BE2C (cell line): Measurements from ENCODE around the gene PLPP7.
"Not testable (repeated sequence)": the region's sequence is repeated elsewhere in the genome, so short reads cannot be mapped to it uniquely, and the experiment has no call there.

Experiments used
- DNase-seq: peaks from one replicate; pipeline ENCODE4 v3.0.0-alpha.2; 2020
- H3K27me3 ChIP-seq: fragments of 250-450 bp; sonication (Bioruptor Pico); 2 replicates; pipeline ENCODE4 v1.5.1; 2020; ENCODE audit warnings: mild to moderate bottlenecking
- H3K36me3 ChIP-seq: fragments of 250-450 bp; sonication (Bioruptor Pico); 2 replicates; pipeline ENCODE4 v1.5.1; 2020; ENCODE audit warnings: mild to moderate bottlenecking
- H3K4me1 ChIP-seq: fragments of 250-450 bp; sonication (Bioruptor Pico); 2 replicates; pipeline ENCODE4 v1.5.1; 2020
- H3K4me3 ChIP-seq: 2 replicates; pipeline ENCODE4 v1.5.1; 2011; ENCODE audit warnings: low read depth, low read length
- H3K9me3 ChIP-seq: fragments of 250-450 bp; sonication (Bioruptor Pico); 2 replicates; pipeline ENCODE4 v1.5.1; 2020
- TF ChIP-seq, protein P1 (sequence below): IDR thresholded peaks from 2 replicates; pipeline ENCODE4 v1.5.1; 2012; ENCODE audit warnings: mild to moderate bottlenecking, low read depth, low read length

The PLPP7 gene

DNA sequence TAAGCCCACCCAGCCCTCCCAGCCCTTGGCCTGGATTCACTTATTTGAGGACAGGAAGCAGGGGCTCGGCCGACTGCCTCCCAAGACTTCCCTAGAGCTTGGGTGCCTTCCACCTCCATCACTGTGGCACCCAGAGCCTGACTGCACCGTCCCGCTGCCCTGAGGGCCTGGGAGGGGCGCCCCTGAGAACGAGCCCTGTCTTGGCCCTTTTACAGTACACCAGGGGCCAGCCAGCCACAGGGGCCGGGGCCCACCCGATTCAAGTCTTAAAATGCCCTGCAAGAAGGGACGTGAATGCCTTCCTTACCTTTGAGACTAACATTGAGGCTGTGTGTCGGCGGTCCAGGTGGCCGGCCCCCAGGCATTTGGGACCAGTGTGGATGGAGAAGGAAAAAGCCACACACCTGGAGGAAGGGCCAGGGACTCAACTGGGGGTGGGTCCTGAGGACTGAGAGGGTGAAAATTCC lies 30.1 kb upstream of the PLPP7 start:
- no peaks in the 10 kb centered on the region for H3K36me3 ChIP-seq
- DNase-seq: no peak
- no peaks in the 10 kb centered on the region for H3K4me1 ChIP-seq
- H3K9me3 ChIP-seq: no peaks in the 10 kb centered on the region
- H3K4me3 ChIP-seq: no peak overlapping the region
- no peaks in the 10 kb centered on the region for H3K27me3 ChIP-seq
- TF ChIP-seq, protein P1, sequence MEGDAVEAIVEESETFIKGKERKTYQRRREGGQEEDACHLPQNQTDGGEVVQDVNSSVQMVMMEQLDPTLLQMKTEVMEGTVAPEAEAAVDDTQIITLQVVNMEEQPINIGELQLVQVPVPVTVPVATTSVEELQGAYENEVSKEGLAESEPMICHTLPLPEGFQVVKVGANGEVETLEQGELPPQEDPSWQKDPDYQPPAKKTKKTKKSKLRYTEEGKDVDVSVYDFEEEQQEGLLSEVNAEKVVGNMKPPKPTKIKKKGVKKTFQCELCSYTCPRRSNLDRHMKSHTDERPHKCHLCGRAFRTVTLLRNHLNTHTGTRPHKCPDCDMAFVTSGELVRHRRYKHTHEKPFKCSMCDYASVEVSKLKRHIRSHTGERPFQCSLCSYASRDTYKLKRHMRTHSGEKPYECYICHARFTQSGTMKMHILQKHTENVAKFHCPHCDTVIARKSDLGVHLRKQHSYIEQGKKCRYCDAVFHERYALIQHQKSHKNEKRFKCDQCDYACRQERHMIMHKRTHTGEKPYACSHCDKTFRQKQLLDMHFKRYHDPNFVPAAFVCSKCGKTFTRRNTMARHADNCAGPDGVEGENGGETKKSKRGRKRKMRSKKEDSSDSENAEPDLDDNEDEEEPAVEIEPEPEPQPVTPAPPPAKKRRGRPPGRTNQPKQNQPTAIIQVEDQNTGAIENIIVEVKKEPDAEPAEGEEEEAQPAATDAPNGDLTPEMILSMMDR: no peak

DNA sequence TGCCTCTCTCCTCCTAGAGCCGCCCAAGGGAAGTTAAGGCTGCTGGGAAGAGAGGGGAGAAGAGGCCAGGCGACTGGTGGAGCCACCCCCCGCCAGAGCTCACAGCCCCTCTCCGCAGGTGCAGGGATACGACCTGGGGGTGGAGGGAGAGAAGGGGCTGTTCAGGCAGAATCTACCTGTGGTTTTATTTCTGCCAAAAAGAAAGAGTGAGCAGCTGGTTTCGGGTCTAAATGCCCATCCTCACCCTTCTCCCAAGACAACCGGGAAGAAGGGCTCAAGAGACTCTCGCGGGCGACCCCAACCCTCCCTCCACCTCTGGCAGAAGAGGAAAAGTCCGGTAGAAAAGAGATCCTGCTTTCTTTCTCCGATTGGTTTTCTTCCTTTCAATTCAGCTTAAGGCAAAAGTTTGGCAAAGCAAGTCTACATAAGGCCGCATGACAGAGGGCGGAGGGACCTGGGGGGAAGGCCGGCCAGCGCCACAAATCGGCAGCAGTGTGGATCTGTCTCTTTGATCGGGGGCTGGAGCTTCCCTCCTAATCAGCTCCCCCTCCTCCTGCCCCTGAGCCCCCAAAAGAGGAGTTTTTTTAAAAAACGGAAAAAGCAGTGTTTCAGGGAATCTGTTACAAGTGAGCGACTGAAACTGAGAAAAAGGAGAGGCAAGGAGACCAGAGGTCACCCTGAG lies 29.5 kb upstream of the PLPP7 start:
- Histone ChIP-seq H3K36me3 (no peaks in the 10 kb centered on the region), H3K4me3 (no peak overlapping the region), H3K9me3 (no peaks in the 10 kb centered on the region), H3K27me3 (no peaks in the 10 kb centered on the region), H3K4me1 (no peaks in the 10 kb centered on the region)
- no peak for DNase-seq
- TF ChIP-seq, protein P1: no peak

DNA sequence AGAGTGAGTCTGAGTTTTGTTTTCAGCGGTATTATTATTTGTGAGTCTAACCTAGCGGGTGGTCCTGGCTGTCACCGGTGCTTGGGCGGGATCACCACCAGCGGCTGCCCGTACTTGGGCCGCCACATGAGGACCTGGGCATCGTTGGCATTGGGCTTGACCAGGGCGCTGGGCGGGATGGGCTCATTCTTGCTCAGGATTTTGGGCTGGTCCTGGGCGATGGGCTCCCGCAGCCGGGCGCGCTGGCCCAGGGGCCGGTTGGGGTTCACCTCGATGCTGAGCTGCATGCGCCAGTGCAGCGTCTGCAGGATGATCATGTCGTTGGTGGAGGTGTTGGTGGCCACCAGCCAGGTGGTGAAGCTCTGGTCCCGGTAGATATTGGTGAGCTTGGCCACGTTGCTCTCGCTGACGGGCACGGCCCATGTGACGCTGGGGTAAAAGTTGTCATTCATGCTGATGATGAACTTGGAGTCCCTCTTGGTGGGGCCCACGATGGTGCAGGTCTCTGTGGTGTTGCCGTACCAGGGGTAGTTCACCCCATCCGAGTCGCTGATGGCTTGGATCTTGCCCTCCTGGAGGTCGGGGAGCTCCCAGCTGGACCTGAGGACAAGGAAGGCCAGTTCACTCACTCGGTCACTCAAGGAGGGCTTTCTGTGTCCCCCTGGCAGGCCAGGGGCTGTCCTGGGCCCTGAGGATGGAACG lies 28.6 kb upstream of the PLPP7 start:
- Histone ChIP-seq H3K4me1 (no peaks in the 10 kb centered on the region), H3K9me3 (no peaks in the 10 kb centered on the region), H3K4me3 (no peak overlapping the region), H3K27me3 (no peaks in the 10 kb centered on the region), H3K36me3 (no peaks in the 10 kb centered on the region)
- TF ChIP-seq, protein P1: no peak
- no peak for DNase-seq

DNA sequence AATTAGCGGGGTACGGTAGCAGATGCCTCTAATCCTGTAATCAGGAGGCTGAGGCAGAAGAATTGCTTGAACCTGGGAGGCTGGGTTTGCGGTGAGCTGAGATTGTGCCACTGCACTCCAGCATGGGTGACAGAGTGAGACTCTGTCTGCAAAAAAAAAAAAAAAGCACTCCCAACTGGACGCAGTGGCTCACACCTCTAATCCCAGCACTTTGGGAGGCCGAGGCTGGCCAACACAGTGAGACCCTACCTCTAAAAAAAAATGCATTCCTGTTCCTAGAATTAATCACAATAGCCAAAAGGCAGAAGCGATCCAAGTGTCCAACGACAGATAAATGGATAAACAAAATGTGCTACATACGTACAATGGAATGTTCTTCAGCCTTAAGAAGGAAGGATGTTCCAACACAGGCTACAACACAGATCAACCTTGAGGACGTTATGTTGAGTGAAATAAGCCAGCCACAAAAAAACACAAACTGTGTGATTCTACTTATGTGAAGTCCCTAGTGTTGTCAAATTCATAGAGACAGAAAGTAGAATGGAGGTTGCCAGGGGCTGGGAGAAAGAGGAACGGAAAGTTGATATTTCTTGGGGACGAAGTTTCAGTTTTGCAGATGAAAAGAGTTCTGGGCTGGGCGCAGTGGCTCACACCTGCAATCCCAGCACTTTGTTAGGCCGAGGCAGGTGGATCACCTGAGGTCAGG lies 27.0 kb upstream of the PLPP7 start:
- no peaks in the 10 kb centered on the region for H3K9me3 ChIP-seq

DNA sequence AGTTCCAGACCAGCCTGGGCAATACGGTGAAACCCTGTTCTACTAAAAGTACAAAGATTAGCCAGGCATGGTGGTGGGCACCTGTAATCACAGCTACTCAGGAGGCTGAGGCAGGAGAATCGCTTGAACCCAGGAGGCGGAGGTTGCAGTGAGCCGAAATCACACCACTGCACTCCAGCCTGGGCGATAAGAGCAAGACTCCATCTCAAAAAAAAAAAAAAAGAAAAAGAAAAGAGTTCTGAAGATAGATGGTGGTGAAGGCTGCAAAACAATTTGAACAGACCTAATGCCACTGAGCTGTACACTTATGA lies 26.5 kb upstream of the PLPP7 start:
- not testable (repeated sequence) for H3K36me3 ChIP-seq, DNase-seq, H3K27me3 ChIP-seq, H3K4me3 ChIP-seq, H3K4me1 ChIP-seq, H3K9me3 ChIP-seq

More for the DNA sequence above, 27.0 kb upstream of the PLPP7 start:
- DNase-seq: no peak
- no peak overlapping the region for H3K4me3 ChIP-seq
- no peaks in the 10 kb centered on the region for H3K27me3 ChIP-seq
- H3K4me1 ChIP-seq: no peaks in the 10 kb centered on the region
- TF ChIP-seq, protein P1: no peak
- H3K36me3 ChIP-seq: no peaks in the 10 kb centered on the region

DNA sequence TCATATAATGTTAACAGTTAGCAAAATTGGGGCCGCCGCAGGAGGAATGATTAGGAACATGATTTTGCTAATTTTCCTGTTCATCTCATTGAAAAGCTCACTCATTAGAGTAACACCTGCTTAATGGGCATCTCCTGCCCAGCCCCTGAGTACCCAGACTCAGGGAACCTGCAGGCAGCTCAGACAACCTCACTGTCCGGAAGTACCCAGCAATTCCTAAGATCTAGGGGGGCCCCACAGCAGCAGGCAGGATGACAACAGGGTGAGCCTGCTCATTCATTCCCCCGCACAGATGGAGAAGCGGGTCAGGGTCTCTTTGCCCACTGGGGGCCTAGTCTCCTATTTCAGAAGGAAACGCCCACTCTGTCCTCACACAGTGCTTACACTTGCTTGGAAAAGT lies 25.8 kb upstream of the PLPP7 start:
- H3K27me3 ChIP-seq: no peaks in the 10 kb centered on the region
- no peak overlapping the region for H3K4me3 ChIP-seq
- TF ChIP-seq, protein P1: no peak
- no peaks in the 10 kb centered on the region for H3K36me3 ChIP-seq
- no peaks in the 10 kb centered on the region for H3K9me3 ChIP-seq
- H3K4me1 ChIP-seq: no peaks in the 10 kb centered on the region
- DNase-seq: no peak
